ENCODE measurements around the gene MEF2D.
A peak's percentile ranks its signal among the peaks of the same experiment; 100 is the strongest.

Gene MEF2D

DNA sequence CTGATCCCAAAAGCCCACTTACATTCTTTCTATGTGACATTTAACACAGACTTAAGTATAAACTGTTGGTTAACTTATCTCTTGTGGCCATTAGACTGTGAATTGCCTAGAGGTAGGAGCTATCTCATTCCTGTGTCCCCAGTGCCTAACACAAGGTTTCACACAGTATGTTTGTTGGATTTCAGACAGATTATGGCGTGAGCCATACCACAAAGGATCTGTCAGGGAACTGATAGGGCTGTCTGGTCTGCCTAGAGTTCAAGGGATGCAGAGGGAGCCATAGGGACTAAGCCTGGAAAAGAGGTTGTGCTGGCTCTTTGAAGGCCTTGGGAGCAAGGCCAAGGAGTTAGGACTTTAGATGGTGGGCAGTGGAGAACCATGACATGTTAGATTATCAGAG lies 40.0 kb downstream of the MEF2D start:
- TF ChIP-seq SUZ12 (IDR thresholded peaks at IDR 0.05; ENCODE audit: extremely low read depth, insufficient read depth, insufficient read length): no peak
- TF ChIP-seq ZNF274 (IDR thresholded peaks at IDR 0.05; ENCODE audit: low read depth, low read length): no peak
- no peak for TF ChIP-seq YY1 (IDR thresholded peaks at IDR 0.05; ENCODE audit: insufficient read depth, insufficient read length)
- H3K9me3 ChIP-seq (ENCODE audit: insufficient read depth, low read length): no peaks in the 10 kb centered on the region
- H3K27me3 ChIP-seq (ENCODE audit: insufficient read depth, insufficient read length): no peaks in the 10 kb centered on the region
- H3K4me1 ChIP-seq (ENCODE audit: insufficient read depth, insufficient read length): peaks cover 13% of the 10 kb centered on the region
- H3K4me3 ChIP-seq (ENCODE audit: insufficient read length, low read depth): no peak overlapping the region
- DNase-seq (ENCODE audit: low read depth, low spot score): no peak
- no peak overlapping the region for H3K9ac ChIP-seq (ENCODE audit: insufficient read length, low read depth)
- peaks cover 8% of the 10 kb centered on the region for H3K36me3 ChIP-seq (ENCODE audit: insufficient read depth, insufficient read length, low read length)

GRCh38 chr1:156458181-156458503 lies 42.4 kb downstream of the MEF2D start:
- H3K27me3 ChIP-seq (ENCODE audit: insufficient read depth, insufficient read length): no peaks in the 10 kb centered on the region
- TF ChIP-seq SUZ12 (IDR thresholded peaks at IDR 0.05; ENCODE audit: extremely low read depth, insufficient read depth, insufficient read length): no peak
- no peak for TF ChIP-seq YY1 (IDR thresholded peaks at IDR 0.05; ENCODE audit: insufficient read depth, insufficient read length)
- no peak for TF ChIP-seq ZNF274 (IDR thresholded peaks at IDR 0.05; ENCODE audit: low read depth, low read length)
- peaks cover 4% of the 10 kb centered on the region for H3K4me1 ChIP-seq (ENCODE audit: insufficient read depth, insufficient read length)
- H3K9me3 ChIP-seq (ENCODE audit: insufficient read depth, low read length): no peaks in the 10 kb centered on the region
- DNase-seq (ENCODE audit: low read depth, low spot score): no peak
- no peaks in the 10 kb centered on the region for H3K36me3 ChIP-seq (ENCODE audit: insufficient read depth, insufficient read length, low read length)
- H3K4me3 ChIP-seq (ENCODE audit: insufficient read length, low read depth): no peak overlapping the region
- H3K9ac ChIP-seq (ENCODE audit: insufficient read length, low read depth): no peak overlapping the region

- H3K36me3 ChIP-seq (ENCODE audit: insufficient read depth, insufficient read length, low read length): no peaks in the 10 kb centered on the region
- TF ChIP-seq ZNF274 (IDR thresholded peaks at IDR 0.05; ENCODE audit: low read depth, low read length): no peak
- no peak for TF ChIP-seq SUZ12 (IDR thresholded peaks at IDR 0.05; ENCODE audit: extremely low read depth, insufficient read depth, insufficient read length)
- TF ChIP-seq YY1 (IDR thresholded peaks at IDR 0.05; ENCODE audit: insufficient read depth, insufficient read length): no peak
- no peaks in the 10 kb centered on the region for H3K27me3 ChIP-seq (ENCODE audit: insufficient read depth, insufficient read length)
- peak; percentile 100 for DNase-seq (ENCODE audit: low read depth, low spot score)
- H3K4me3 ChIP-seq (ENCODE audit: insufficient read length, low read depth): peak overlapping the region; percentile 87
- H3K4me1 ChIP-seq (ENCODE audit: insufficient read depth, insufficient read length): peaks cover 3% of the 10 kb centered on the region
- no peaks in the 10 kb centered on the region for H3K9me3 ChIP-seq (ENCODE audit: insufficient read depth, low read length)
- peak overlapping the region; percentile 97 for H3K9ac ChIP-seq (ENCODE audit: insufficient read length, low read depth)
Observed at GRCh38 chr1:156456625-156457465, 43.7 kb downstream of the MEF2D start.

DNA sequence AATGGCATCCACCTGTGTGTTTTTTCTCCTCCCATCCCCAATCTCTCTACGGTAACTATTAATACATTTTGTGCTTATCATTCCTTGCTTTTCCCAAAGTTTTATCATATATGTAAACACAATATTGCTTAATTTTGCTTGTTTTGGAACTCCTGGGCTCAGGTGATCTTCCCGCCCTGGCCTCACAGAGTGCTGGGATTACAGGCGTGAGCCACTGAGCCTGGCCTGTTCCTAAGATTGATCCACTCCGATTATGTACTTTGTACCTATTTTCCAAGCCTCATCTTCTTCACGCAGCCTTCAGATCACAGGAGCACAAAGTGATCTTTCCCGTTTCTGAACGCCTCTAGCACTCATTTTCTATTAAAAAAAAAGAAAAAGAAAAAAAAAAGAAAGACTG lies 45.2 kb downstream of the MEF2D start:
- H3K4me1 ChIP-seq (ENCODE audit: insufficient read depth, insufficient read length): peaks cover 3% of the 10 kb centered on the region
- no peak for TF ChIP-seq YY1 (IDR thresholded peaks at IDR 0.05; ENCODE audit: insufficient read depth, insufficient read length)
- TF ChIP-seq SUZ12 (IDR thresholded peaks at IDR 0.05; ENCODE audit: extremely low read depth, insufficient read depth, insufficient read length): no peak
- TF ChIP-seq ZNF274 (IDR thresholded peaks at IDR 0.05; ENCODE audit: low read depth, low read length): no peak
- DNase-seq (ENCODE audit: low read depth, low spot score): no peak
- H3K9ac ChIP-seq (ENCODE audit: insufficient read length, low read depth): no peak overlapping the region
- no peak overlapping the region for H3K4me3 ChIP-seq (ENCODE audit: insufficient read length, low read depth)
- no peaks in the 10 kb centered on the region for H3K36me3 ChIP-seq (ENCODE audit: insufficient read depth, insufficient read length, low read length)
- H3K27me3 ChIP-seq (ENCODE audit: insufficient read depth, insufficient read length): no peaks in the 10 kb centered on the region
- H3K9me3 ChIP-seq (ENCODE audit: insufficient read depth, low read length): no peaks in the 10 kb centered on the region

GRCh38 chr1:156452907-156453306 lies 47.7 kb downstream of the MEF2D start:
- Histone ChIP-seq H3K4me1 (ENCODE audit: insufficient read depth, insufficient read length) (no peaks in the 10 kb centered on the region), H3K36me3 (ENCODE audit: insufficient read depth, insufficient read length, low read length) (no peaks in the 10 kb centered on the region), H3K4me3 (ENCODE audit: insufficient read length, low read depth) (no peak overlapping the region)

GRCh38 chr1:156451505-156452160 lies 48.9 kb downstream of the MEF2D start:
- no peaks in the 10 kb centered on the region for H3K27me3 ChIP-seq (ENCODE audit: insufficient read depth, insufficient read length)
- no peaks in the 10 kb centered on the region for H3K9me3 ChIP-seq (ENCODE audit: insufficient read depth, low read length)
- no peaks in the 10 kb centered on the region for H3K4me1 ChIP-seq (ENCODE audit: insufficient read depth, insufficient read length)
- no peak overlapping the region for H3K9ac ChIP-seq (ENCODE audit: insufficient read length, low read depth)
- no peak for DNase-seq (ENCODE audit: low read depth, low spot score)
- no peak overlapping the region for H3K4me3 ChIP-seq (ENCODE audit: insufficient read length, low read depth)
- H3K36me3 ChIP-seq (ENCODE audit: insufficient read depth, insufficient read length, low read length): no peaks in the 10 kb centered on the region
- no peak for TF ChIP-seq YY1 (IDR thresholded peaks at IDR 0.05; ENCODE audit: insufficient read depth, insufficient read length)
- no peak for TF ChIP-seq SUZ12 (IDR thresholded peaks at IDR 0.05; ENCODE audit: extremely low read depth, insufficient read depth, insufficient read length)
- TF ChIP-seq ZNF274 (IDR thresholded peaks at IDR 0.05; ENCODE audit: low read depth, low read length): no peak

More at GRCh38 chr1:156452907-156453306, 47.7 kb downstream of the MEF2D start:
- H3K27me3 ChIP-seq (ENCODE audit: insufficient read depth, insufficient read length): no peaks in the 10 kb centered on the region
- H3K9ac ChIP-seq (ENCODE audit: insufficient read length, low read depth): no peak overlapping the region
- TF ChIP-seq YY1 (IDR thresholded peaks at IDR 0.05; ENCODE audit: insufficient read depth, insufficient read length): no peak
- TF ChIP-seq ZNF274 (IDR thresholded peaks at IDR 0.05; ENCODE audit: low read depth, low read length): no peak
- no peak for TF ChIP-seq SUZ12 (IDR thresholded peaks at IDR 0.05; ENCODE audit: extremely low read depth, insufficient read depth, insufficient read length)
- no peaks in the 10 kb centered on the region for H3K9me3 ChIP-seq (ENCODE audit: insufficient read depth, low read length)
- no peak for DNase-seq (ENCODE audit: low read depth, low spot score)

Data from NT2/D1 (cell line).